Osteocyte (in vitro differentiated cells): ENCODE results near the gene TUBGCP3. TPM values are rescaled to one million over a fixed set of nuclear protein-coding genes. Genes with fewer than 3 reads are reported as not detected.
A peak's percentile ranks its signal among the peaks of the same experiment; 100 is the strongest.

ENCODE experiments used
- DNase-seq: peaks from one replicate; pipeline ENCODE4 v3.0.0; 2021; ENCODE audit warnings: mixed read lengths; ENCODE audit not compliant: unreplicated experiment; ENCODE audit errors: extremely low spot score
- H3K27ac Mint-ChIP-seq: one replicate; pipeline ENCODE4 v1.8.0; 2021; ENCODE audit warnings: mild to moderate bottlenecking, mixed read lengths; ENCODE audit not compliant: unreplicated experiment
- H3K27me3 Mint-ChIP-seq: one replicate; pipeline ENCODE4 v1.8.0; 2021; ENCODE audit warnings: mixed read lengths; ENCODE audit not compliant: unreplicated experiment
- H3K36me3 Mint-ChIP-seq: one replicate; pipeline ENCODE4 v1.8.0; 2021; ENCODE audit warnings: mixed read lengths; ENCODE audit not compliant: unreplicated experiment
- H3K4me1 Mint-ChIP-seq: one replicate; pipeline ENCODE4 v1.8.0; 2021; ENCODE audit warnings: mixed read lengths; ENCODE audit not compliant: unreplicated experiment
- H3K4me3 Mint-ChIP-seq: one replicate; pipeline ENCODE4 v1.8.0; 2021; ENCODE audit warnings: mild to moderate bottlenecking, moderate library complexity, mixed read lengths; ENCODE audit not compliant: unreplicated experiment
- H3K9me3 Mint-ChIP-seq: one replicate; pipeline ENCODE4 v1.8.0; 2021; ENCODE audit warnings: mixed read lengths; ENCODE audit not compliant: unreplicated experiment
- CTCF ChIP-seq: fragments of 200-600 bp; sonication (generic); IDR thresholded peaks from 2 replicates; pipeline ENCODE4 v1.5.0; 2021; ENCODE audit warnings: antibody characterized with exemption, mild to moderate bottlenecking, moderate library complexity
- total RNA-seq: library from RNA; stranded (reverse); gene quantifications from 2 replicates; pipeline ENCODE4 v1.2.1, GENCODE V29; 2021

The TUBGCP3 gene
- total RNA-seq, 1 donor from 2014 or later, result 26.1 TPM

GRCh38 chr13:112447306-112447705, 140.6 kb downstream of the TUBGCP3 start:
- no peak for TF ChIP-seq CTCF
- Mint-ChIP-seq H3K4me3 (no peak overlapping the region), H3K27ac (no peak overlapping the region), H3K4me1 (peaks cover 4% of the 10 kb centered on the region), H3K36me3 (no peaks in the 10 kb centered on the region), H3K27me3 (peaks cover 5% of the 10 kb centered on the region), H3K9me3 (no peaks in the 10 kb centered on the region)
- DNase-seq, result peak; percentile 60

GRCh38 chr13:112446867-112447266, 141.1 kb downstream of the TUBGCP3 start:
- DNase-seq, result no peak
- Mint-ChIP-seq H3K27ac (no peak overlapping the region), H3K9me3 (no peaks in the 10 kb centered on the region), H3K4me3 (no peak overlapping the region), H3K36me3 (no peaks in the 10 kb centered on the region), H3K4me1 (peaks cover 4% of the 10 kb centered on the region), H3K27me3 (peaks cover 5% of the 10 kb centered on the region)
- TF ChIP-seq CTCF, result no peak

- H3K27ac Mint-ChIP-seq, result no peak overlapping the region
- H3K36me3 Mint-ChIP-seq, result no peaks in the 10 kb centered on the region
- peaks cover 4% of the 10 kb centered on the region for H3K4me1 Mint-ChIP-seq
- peaks cover 5% of the 10 kb centered on the region for H3K27me3 Mint-ChIP-seq
- H3K9me3 Mint-ChIP-seq, result no peaks in the 10 kb centered on the region
- no peak for TF ChIP-seq CTCF
- peak; percentile 75 for DNase-seq
- no peak overlapping the region for H3K4me3 Mint-ChIP-seq
Measured at GRCh38 chr13:112446347-112446861, 141.5 kb downstream of the TUBGCP3 start.

GRCh38 chr13:112445411-112446271, 142.3 kb downstream of the TUBGCP3 start:
- no peaks in the 10 kb centered on the region for H3K36me3 Mint-ChIP-seq
- H3K4me1 Mint-ChIP-seq, result no peaks in the 10 kb centered on the region
- no peaks in the 10 kb centered on the region for H3K9me3 Mint-ChIP-seq
- H3K27me3 Mint-ChIP-seq, result no peaks in the 10 kb centered on the region
- peak; percentile 76 for DNase-seq
- no peak for TF ChIP-seq CTCF
- no peak overlapping the region for H3K4me3 Mint-ChIP-seq
- H3K27ac Mint-ChIP-seq, result no peak overlapping the region
